ENCODE measurements around the gene MELK. TPM values are rescaled to one million over a fixed set of nuclear protein-coding genes. Genes with fewer than 3 reads are reported as not detected.
"Not testable (repeated sequence)": the region's sequence is repeated elsewhere in the genome, so short reads cannot be mapped to it uniquely, and the experiment has no call there.

MELK gene
- total RNA-seq, 1 donor from 2014 or later = 1.2 TPM

DNA sequence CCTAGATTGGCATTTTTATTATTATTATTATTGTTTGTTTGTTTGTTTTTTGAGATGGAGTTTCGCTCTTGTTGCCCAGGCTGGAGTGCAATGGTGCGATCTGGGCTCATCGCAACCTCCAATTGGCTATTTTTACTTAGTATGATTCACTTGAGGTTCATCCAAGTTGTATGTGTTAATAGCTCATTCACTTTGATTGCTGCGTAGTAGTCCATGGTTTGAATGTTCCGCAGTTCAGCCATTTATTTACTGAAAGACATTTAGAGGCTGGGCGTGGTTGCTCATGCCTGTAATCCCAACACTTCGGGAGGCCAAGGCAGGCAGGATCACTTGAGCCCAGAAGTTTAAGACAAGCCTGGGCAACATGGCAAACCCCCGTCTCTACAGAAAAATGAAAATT lies 22.6 kb upstream of the MELK start:
- ChIA-PET CTCF (interaction anchor here (7.4 kb wide), 1 partner anchor 143 kb away, joined by 181 read pairs; no protein-coding TSS in a partner anchor), POLR2A (no interaction called here)
- peaks cover 6% of the 10 kb centered on the region for H3K27me3 Mint-ChIP-seq
- H3K36me3 Mint-ChIP-seq (ENCODE audit: low read depth) = no peaks in the 10 kb centered on the region
- intact Hi-C loops (cut with micrococcal nuclease) = no loop called here
- no peak overlapping the region for H3K4me3 Mint-ChIP-seq
- TF ChIP-seq, protein P1, sequence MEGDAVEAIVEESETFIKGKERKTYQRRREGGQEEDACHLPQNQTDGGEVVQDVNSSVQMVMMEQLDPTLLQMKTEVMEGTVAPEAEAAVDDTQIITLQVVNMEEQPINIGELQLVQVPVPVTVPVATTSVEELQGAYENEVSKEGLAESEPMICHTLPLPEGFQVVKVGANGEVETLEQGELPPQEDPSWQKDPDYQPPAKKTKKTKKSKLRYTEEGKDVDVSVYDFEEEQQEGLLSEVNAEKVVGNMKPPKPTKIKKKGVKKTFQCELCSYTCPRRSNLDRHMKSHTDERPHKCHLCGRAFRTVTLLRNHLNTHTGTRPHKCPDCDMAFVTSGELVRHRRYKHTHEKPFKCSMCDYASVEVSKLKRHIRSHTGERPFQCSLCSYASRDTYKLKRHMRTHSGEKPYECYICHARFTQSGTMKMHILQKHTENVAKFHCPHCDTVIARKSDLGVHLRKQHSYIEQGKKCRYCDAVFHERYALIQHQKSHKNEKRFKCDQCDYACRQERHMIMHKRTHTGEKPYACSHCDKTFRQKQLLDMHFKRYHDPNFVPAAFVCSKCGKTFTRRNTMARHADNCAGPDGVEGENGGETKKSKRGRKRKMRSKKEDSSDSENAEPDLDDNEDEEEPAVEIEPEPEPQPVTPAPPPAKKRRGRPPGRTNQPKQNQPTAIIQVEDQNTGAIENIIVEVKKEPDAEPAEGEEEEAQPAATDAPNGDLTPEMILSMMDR (IDR thresholded peaks at IDR 0.05) = no peak
- H3K9me3 Mint-ChIP-seq = no peaks in the 10 kb centered on the region
- no peaks in the 10 kb centered on the region for H3K4me1 Mint-ChIP-seq
- ATAC-seq (ENCODE audit: low read depth) (no peak), DNase-seq (no peak)
- H3K27ac Mint-ChIP-seq = no peak overlapping the region

DNA sequence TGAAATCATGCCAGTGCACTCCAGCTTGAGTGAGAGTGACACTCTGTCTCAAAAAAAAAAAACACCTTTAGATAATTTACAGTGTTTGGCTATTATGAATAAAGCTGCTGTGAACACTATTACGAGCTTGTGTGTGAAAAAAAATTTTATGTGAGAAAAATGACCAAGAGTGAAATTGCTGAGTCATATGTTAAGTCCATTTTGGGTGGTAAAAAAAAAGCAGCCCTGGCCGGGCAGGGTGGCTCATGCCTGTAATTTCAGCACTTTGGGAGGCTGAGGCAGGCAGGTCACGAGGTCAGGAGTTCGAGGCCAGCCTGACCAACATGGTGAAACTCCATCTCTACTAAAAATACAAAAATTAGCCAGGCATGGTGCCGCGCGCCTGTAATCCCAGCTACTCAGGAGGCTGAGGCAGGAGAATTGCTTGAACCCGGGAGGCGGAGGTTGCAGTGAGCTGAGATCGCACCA lies 22.0 kb upstream of the MELK start:
- H3K4me3 Mint-ChIP-seq; ATAC-seq (ENCODE audit: low read depth); intact Hi-C loops (cut with micrococcal nuclease); H3K27me3 Mint-ChIP-seq; H3K4me1 Mint-ChIP-seq; H3K36me3 Mint-ChIP-seq (ENCODE audit: low read depth); H3K9me3 Mint-ChIP-seq; POLR2A ChIA-PET; H3K27ac Mint-ChIP-seq; DNase-seq: not testable (repeated sequence)
- CTCF ChIA-PET = interaction anchor here (7.4 kb wide), 1 partner anchor 144 kb away, joined by 181 read pairs; no protein-coding TSS in a partner anchor

DNA sequence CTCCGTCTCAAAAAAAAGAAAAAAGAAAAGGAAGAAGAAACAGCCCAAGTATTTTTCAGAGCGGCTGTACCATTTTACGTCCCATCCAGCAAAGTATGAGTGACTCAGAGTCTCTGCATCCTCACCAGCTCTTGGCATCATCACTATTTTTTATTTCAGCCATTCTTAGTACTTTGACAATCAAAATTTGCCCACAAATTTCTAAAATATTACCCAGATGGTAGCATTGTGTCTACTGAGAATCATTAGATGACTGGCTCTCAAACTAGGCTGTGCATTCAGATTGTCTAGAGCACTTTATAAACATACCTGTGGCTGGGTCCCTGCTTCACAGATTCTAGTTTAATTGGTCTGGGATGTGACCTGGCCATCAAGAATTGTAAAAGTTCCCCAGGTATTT lies 21.6 kb upstream of the MELK start:
- intact Hi-C loops (cut with micrococcal nuclease) = no loop called here
- ChIA-PET POLR2A (no interaction called here), CTCF (interaction anchor here (7.4 kb wide), 1 partner anchor 144 kb away, joined by 181 read pairs; no protein-coding TSS in a partner anchor)
- TF ChIP-seq, protein P1 (IDR thresholded peaks at IDR 0.05) = no peak
- H3K36me3 Mint-ChIP-seq (ENCODE audit: low read depth) = no peaks in the 10 kb centered on the region
- ATAC-seq (ENCODE audit: low read depth) (no peak), DNase-seq (no peak)
- no peaks in the 10 kb centered on the region for H3K4me1 Mint-ChIP-seq
- H3K27ac Mint-ChIP-seq = no peak overlapping the region
- H3K9me3 Mint-ChIP-seq = no peaks in the 10 kb centered on the region
- no peak overlapping the region for H3K4me3 Mint-ChIP-seq
- H3K27me3 Mint-ChIP-seq = peaks cover 6% of the 10 kb centered on the region

DNA sequence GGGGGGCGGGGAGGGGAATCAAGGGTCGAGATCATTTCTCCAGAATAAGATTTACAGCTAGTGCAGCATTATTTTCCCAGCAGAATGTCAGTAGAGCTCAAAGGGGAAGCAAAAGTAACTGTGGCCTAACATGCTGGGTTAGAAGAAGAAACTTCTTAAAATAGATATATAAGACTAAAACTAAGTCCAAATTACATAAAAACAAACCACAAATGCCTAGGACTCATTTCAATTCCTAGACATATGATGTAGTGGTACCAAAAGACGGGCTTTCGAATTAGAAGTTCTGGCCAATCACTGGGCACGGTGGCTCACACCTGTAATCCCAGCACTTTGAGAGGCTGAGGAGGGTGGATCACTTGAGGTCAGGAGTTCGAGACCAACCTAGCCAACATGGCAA lies 20.8 kb upstream of the MELK start:
- TF ChIP-seq, protein P1 (IDR thresholded peaks at IDR 0.05) = no peak
- ChIA-PET CTCF (interaction anchor here (7.4 kb wide), 1 partner anchor 145 kb away, joined by 181 read pairs; no protein-coding TSS in a partner anchor), POLR2A (interaction anchor here (1.2 kb wide), 1 partner anchor 144 kb away, joined by 3 read pairs; no protein-coding TSS in a partner anchor)
- H3K9me3 Mint-ChIP-seq = no peaks in the 10 kb centered on the region
- H3K27me3 Mint-ChIP-seq = peaks cover 6% of the 10 kb centered on the region
- no peak overlapping the region for H3K4me3 Mint-ChIP-seq
- no peaks in the 10 kb centered on the region for H3K36me3 Mint-ChIP-seq (ENCODE audit: low read depth)
- H3K27ac Mint-ChIP-seq = no peak overlapping the region
- no peaks in the 10 kb centered on the region for H3K4me1 Mint-ChIP-seq
- ATAC-seq (ENCODE audit: low read depth) (no peak), DNase-seq (no peak)
- intact Hi-C loops (cut with micrococcal nuclease) = no loop called here

DNA sequence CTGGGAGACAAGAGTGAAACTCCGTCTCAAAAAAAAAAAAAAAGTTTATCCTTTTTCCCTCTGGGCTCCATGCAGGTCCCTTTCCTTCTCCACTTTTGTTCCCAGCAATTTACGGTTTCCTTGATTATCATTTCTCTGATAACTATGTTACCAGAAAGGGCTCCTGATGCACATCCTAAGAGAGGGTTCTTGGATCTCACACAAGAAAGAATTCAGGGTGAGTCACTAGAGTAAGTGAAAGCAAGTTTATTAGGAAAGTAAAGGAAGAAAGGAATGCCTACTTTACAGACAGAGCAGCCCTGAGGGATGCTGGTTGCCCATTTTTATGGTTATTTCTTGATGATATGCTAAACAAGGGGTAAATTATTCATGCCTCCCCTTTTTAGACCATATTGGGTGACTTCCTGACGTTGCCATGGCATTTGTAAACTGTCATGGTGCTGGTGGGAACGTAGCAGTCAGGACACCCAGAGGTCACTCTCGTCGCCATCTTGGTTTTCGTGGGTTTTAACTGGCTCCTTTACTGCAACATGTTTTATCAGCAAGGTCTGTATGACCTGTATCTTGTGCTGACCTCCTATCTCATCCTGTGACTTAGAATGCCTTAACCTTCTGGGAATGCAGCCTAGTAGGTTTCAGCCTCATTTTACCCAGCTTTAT lies 13.5 kb upstream of the MELK start:
- CTCF ChIA-PET = interaction anchor here (1.7 to 1.8 kb wide), 2 partner anchors 152 kb away, joined by 14 to 17 read pairs; no protein-coding TSS in a partner anchor

More for the DNA sequence above, 13.5 kb upstream of the MELK start:
- H3K27me3 Mint-ChIP-seq = no peaks in the 10 kb centered on the region
- no peak overlapping the region for H3K4me3 Mint-ChIP-seq
- H3K4me1 Mint-ChIP-seq = no peaks in the 10 kb centered on the region
- H3K36me3 Mint-ChIP-seq (ENCODE audit: low read depth) = no peaks in the 10 kb centered on the region
- no peak for ATAC-seq (ENCODE audit: low read depth)
- no peak overlapping the region for H3K27ac Mint-ChIP-seq
- intact Hi-C loops (cut with micrococcal nuclease) = no loop called here
- POLR2A ChIA-PET = no interaction called here
- DNase-seq = no peak
- no peaks in the 10 kb centered on the region for H3K9me3 Mint-ChIP-seq
- TF ChIP-seq, protein P1 (IDR thresholded peaks at IDR 0.05) = no peak

Data from activated B cell treated with CpG ODN at 0.5 μM for 24 hours (primary cell).